ENCODE measurements around the gene LYRM7. TPM values are rescaled to one million over a fixed set of nuclear protein-coding genes. Genes with fewer than 3 reads are reported as not detected.
"Not testable (repeated sequence)": the region's sequence is repeated elsewhere in the genome, so short reads cannot be mapped to it uniquely, and the experiment has no call there.

The LYRM7 gene
- total and polyA plus RNA-seq, 4 donors, result 12.6 to 30.5 (median 18.5) TPM

- no peak overlapping the region for H3K27ac ChIP-seq (ENCODE audit: low read depth, low read length)
- no peaks in the 10 kb centered on the region for H3K36me3 ChIP-seq (ENCODE audit: control insufficient read depth, insufficient read depth, low read length)
- no CpG with 5 or more reads among the region's 4 CpGs for WGBS (ENCODE audit: insufficient coverage)
Observed at GRCh38 chr5:131246504-131246903, 75.8 kb downstream of the LYRM7 start.

DNA sequence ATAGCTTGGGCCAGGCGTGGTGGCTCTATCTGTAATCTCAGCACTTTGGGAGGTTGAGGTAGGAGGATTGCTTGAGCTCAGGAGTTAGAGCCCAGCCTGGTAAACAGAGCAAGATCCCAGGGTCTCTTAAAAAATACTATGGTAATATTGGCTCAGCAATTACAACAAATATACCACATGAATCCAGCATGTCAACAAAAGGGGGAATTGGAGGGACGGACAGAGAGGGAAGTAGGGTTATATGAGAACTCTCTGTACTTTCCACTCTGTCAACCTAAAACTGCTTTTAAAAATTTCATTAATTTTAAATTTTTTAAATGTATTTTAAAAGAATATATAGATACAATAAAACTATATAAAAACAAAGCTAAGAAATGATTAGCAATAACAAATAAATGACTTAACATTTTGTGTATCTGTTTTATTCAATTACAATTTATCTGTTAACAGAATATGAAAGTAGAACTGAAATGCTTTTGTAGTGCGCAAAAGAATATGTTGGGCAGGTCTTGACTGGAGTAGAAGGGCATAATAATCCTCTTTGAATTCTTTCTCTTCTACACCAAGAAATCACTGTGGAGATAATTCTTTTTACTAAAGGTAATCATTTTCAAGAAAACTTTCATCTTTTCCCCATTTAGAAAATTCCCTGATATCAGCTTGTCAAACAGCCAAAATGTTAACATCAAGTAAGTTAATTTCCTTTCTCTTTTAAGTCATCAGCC lies 80.2 kb downstream of the LYRM7 start:
- no peaks in the 10 kb centered on the region for H3K36me3 ChIP-seq (ENCODE audit: control insufficient read depth, insufficient read depth, low read length)
- no peak overlapping the region for H3K27ac ChIP-seq (ENCODE audit: low read depth, low read length)
- DNase-seq (ENCODE audit: low read depth in 4 of 6, low spot score in 6 of 6), result no peak
- no peaks in the 10 kb centered on the region for H3K27me3 ChIP-seq (ENCODE audit: control insufficient read depth, insufficient read depth, low read length)
- peaks cover 1% of the 10 kb centered on the region for H3K9me3 ChIP-seq (ENCODE audit: control insufficient read depth, insufficient read depth, low read length)
- no peaks in the 10 kb centered on the region for H3K4me1 ChIP-seq (ENCODE audit: control insufficient read depth, insufficient read depth, low read length)
- 100% methylated on average over 1 of the region's 3 CpGs for WGBS (ENCODE audit: insufficient coverage)
- no peak overlapping the region for H3K4me3 ChIP-seq (ENCODE audit: low read depth, low read length)

More at GRCh38 chr5:131246504-131246903, 75.8 kb downstream of the LYRM7 start:
- Histone ChIP-seq H3K27me3 (ENCODE audit: control insufficient read depth, insufficient read depth, low read length) (no peaks in the 10 kb centered on the region), H3K4me1 (ENCODE audit: control insufficient read depth, insufficient read depth, low read length) (no peaks in the 10 kb centered on the region), H3K4me3 (ENCODE audit: low read depth, low read length) (no peak overlapping the region), H3K9me3 (ENCODE audit: control insufficient read depth, insufficient read depth, low read length) (peaks cover 1% of the 10 kb centered on the region)
- DNase-seq (ENCODE audit: low read depth in 4 of 6, low spot score in 6 of 6), result no peak

- Histone ChIP-seq H3K36me3 (ENCODE audit: control insufficient read depth, insufficient read depth, low read length) (no peaks in the 10 kb centered on the region), H3K27me3 (ENCODE audit: control insufficient read depth, insufficient read depth, low read length) (no peaks in the 10 kb centered on the region), H3K27ac (ENCODE audit: low read depth, low read length) (no peak overlapping the region), H3K4me3 (ENCODE audit: low read depth, low read length) (no peak overlapping the region), H3K4me1 (ENCODE audit: control insufficient read depth, insufficient read depth, low read length) (no peaks in the 10 kb centered on the region), H3K9me3 (ENCODE audit: control insufficient read depth, insufficient read depth, low read length) (no peaks in the 10 kb centered on the region)
- 88% methylated on average over 4 of the region's 6 CpGs for WGBS (ENCODE audit: insufficient coverage)
- DNase-seq (ENCODE audit: low read depth in 4 of 6, low spot score in 6 of 6), result peak in 1 of 6 donors; percentile 10
Observed at GRCh38 chr5:131252824-131253171, 82.1 kb downstream of the LYRM7 start.

GRCh38 chr5:131254025-131254424 lies 83.3 kb downstream of the LYRM7 start:
- H3K27me3 ChIP-seq (ENCODE audit: control insufficient read depth, insufficient read depth, low read length); H3K9me3 ChIP-seq (ENCODE audit: control insufficient read depth, insufficient read depth, low read length); H3K27ac ChIP-seq (ENCODE audit: low read depth, low read length); DNase-seq (ENCODE audit: low read depth in 4 of 6, low spot score in 6 of 6); H3K36me3 ChIP-seq (ENCODE audit: control insufficient read depth, insufficient read depth, low read length); H3K4me3 ChIP-seq (ENCODE audit: low read depth, low read length); H3K4me1 ChIP-seq (ENCODE audit: control insufficient read depth, insufficient read depth, low read length): not testable (repeated sequence)
- WGBS (ENCODE audit: insufficient coverage), result 100% methylated on average over 3 of the region's 10 CpGs

DNA sequence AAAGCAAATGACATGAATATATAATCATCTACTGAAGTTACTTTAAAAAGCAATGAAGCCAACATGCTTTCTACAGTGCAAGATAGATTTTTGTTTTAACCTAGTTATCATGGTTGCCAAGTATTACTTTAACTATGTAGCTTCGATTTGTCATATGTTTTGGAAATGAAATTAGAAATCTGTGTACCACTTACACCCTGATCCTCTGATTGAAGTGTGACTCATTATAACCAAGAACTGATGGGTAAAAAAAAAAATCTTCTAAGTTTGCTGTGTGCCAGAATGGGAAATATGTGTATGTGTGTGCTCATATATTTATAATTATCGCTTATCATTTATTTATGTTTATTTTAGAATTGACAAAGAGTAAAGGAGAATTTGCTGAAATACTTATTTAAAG lies 84.0 kb downstream of the LYRM7 start:
- H3K4me3 ChIP-seq (ENCODE audit: low read depth, low read length), result no peak overlapping the region
- no peaks in the 10 kb centered on the region for H3K27me3 ChIP-seq (ENCODE audit: control insufficient read depth, insufficient read depth, low read length)
- H3K9me3 ChIP-seq (ENCODE audit: control insufficient read depth, insufficient read depth, low read length), result no peaks in the 10 kb centered on the region
- no peaks in the 10 kb centered on the region for H3K36me3 ChIP-seq (ENCODE audit: control insufficient read depth, insufficient read depth, low read length)
- no peaks in the 10 kb centered on the region for H3K4me1 ChIP-seq (ENCODE audit: control insufficient read depth, insufficient read depth, low read length)
- WGBS (ENCODE audit: insufficient coverage), result no CpG with 5 or more reads among the region's 2 CpGs
- no peak overlapping the region for H3K27ac ChIP-seq (ENCODE audit: low read depth, low read length)
- no peak for DNase-seq (ENCODE audit: low read depth in 4 of 6, low spot score in 6 of 6)

Other genes with a start within 250 kb of the LYRM7 start
- 100 to 1,000 TPM; 172 to 229 TPM for gene HINT1, start 5.7 kb upstream of the LYRM7 start, total RNA-seq
- 100 to 1,000 TPM; 391 to 397 TPM for gene HINT1, start 5.7 kb upstream of the LYRM7 start, polyA plus RNA-seq (ENCODE audit: insufficient read length in 2 of 2)
- gene CDC42SE2, start 93.1 kb downstream of the LYRM7 start, total RNA-seq, result 10 to 100 TPM; 35.1 to 89.5 TPM
- 10 to 100 TPM; 48.6 to 57.2 TPM for gene CDC42SE2, start 93.1 kb downstream of the LYRM7 start, polyA plus RNA-seq (ENCODE audit: insufficient read length in 2 of 2)

All from spinal cord (tissue), 10 donors.